AG09319 (cell line): ENCODE results near the gene GBP5.

Experiments used
- DNase-seq: peaks from one replicate; pipeline ENCODE4 v3.0.0-alpha.2; 2010; ENCODE audit warnings: low read depth; ENCODE audit errors: extremely low read depth
- TF ChIP-seq, protein P1 (sequence below): IDR thresholded peaks from 2 replicates; pipeline ENCODE4 v1.5.1; 2011; ENCODE audit warnings: low read depth, mild to moderate bottlenecking, inconsistent platforms, low read length, moderate library complexity

Gene GBP5

DNA sequence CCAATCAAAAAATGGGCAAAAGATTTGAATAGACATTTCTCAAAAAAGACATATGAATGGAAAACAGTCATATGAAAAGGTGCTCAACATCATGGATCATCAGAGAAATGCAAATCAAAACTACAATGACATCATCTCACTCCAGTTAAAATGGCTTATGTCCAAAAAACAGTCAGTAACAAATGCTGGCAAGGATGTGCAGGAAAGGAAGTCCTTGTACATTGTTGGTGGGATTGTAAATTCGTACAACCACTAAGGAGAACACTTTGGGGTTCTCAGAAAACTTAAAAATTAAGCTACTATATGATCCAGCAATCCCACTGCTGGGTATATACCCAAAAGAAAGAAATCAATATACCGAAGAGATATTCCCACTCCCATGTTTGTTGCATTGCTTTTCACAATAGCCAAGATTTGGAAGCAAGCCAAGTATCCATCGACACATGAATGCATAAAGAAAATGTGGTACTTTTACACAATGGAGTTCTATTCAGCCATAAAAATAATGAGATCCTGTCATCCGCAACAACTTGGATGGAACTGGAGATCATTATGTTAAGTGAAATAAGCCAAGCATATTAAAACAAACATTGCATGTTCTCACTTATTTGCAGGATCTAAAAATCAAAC is 17.9 kb downstream of the GBP5 start:
- DNase-seq = no peak

DNA sequence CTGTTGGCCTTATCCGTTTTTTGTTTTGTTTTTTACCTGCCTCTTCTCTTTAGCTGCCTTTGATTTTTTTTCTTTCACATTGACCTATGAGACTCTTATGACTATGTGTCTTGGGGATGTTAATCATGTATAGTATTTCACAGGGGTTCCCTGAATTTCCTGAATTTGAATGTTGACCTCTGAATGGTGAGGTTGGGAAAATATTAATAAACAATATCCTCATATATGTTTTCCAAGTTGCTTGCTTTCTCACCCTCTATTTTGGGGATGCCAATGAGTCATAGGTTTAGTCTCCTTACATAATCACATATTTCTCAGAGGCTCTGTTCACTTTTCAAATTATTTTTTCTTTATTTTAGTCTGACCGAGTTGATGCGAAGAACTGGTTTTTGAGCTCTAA is 29.6 kb downstream of the GBP5 start:
- TF ChIP-seq, protein P1, sequence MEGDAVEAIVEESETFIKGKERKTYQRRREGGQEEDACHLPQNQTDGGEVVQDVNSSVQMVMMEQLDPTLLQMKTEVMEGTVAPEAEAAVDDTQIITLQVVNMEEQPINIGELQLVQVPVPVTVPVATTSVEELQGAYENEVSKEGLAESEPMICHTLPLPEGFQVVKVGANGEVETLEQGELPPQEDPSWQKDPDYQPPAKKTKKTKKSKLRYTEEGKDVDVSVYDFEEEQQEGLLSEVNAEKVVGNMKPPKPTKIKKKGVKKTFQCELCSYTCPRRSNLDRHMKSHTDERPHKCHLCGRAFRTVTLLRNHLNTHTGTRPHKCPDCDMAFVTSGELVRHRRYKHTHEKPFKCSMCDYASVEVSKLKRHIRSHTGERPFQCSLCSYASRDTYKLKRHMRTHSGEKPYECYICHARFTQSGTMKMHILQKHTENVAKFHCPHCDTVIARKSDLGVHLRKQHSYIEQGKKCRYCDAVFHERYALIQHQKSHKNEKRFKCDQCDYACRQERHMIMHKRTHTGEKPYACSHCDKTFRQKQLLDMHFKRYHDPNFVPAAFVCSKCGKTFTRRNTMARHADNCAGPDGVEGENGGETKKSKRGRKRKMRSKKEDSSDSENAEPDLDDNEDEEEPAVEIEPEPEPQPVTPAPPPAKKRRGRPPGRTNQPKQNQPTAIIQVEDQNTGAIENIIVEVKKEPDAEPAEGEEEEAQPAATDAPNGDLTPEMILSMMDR = no peak
- DNase-seq = no peak

More for the DNA sequence above, 17.9 kb downstream of the GBP5 start:
- TF ChIP-seq, protein P1 = no peak
